Nephron (organoid): ENCODE results near the gene KCNS3.

Source experiments
- H3K27ac Mint-ChIP-seq, 3 experiments: 2 replicates each; pipeline ENCODE4 v1.8.0; 2020; ENCODE audit warnings: mixed read lengths in 3 of 3, mild to moderate bottlenecking in 2 of 3, moderate library complexity in 1 of 3
- H3K27me3 Mint-ChIP-seq: 2 replicates; pipeline ENCODE4 v1.8.0; 2021; ENCODE audit warnings: low read depth, mild to moderate bottlenecking, moderate library complexity, mixed read lengths
- H3K36me3 Mint-ChIP-seq: 2 replicates; pipeline ENCODE4 v1.8.0; 2020; ENCODE audit warnings: low read depth, mixed read lengths
- H3K4me1 Mint-ChIP-seq: 2 replicates; pipeline ENCODE4 v1.8.0; 2020; ENCODE audit warnings: mixed read lengths
- H3K4me3 Mint-ChIP-seq, 3 experiments: 2 replicates each; pipeline ENCODE4 v1.8.0; 2020; ENCODE audit warnings: mild to moderate bottlenecking in 3 of 3, mixed read lengths in 3 of 3, moderate library complexity in 2 of 3
- H3K9me3 Mint-ChIP-seq: 2 replicates; pipeline ENCODE4 v1.8.0; 2020; ENCODE audit warnings: mixed read lengths
- CTCF ChIP-seq, 3 experiments: fragments of 200-600 bp; sonication (generic); IDR thresholded peaks; one replicate each; pipeline ENCODE4 v1.5.0; 2021; ENCODE audit warnings: antibody characterized with exemption in 3 of 3; ENCODE audit not compliant: unreplicated experiment in 3 of 3

The KCNS3 gene

DNA sequence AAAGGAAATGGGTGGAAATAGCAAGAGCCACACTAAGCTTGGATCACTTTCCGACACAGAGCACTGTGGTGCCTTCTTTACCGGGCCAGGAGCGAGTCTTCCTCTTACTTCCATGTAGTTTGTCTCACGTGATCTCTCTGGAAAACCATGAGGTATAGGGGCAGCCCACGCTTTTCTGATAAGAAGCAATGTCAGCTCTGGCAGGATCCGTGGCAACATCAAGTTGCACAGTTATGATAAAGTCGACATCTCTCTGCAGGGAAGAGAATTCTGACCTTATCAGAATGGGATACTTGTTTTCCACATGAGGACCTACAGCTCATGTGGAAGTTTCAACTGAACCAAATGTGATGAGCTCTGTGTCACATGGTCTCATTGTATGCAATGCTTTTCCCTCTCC is 32.7 kb upstream of the KCNS3 start:
- Mint-ChIP-seq H3K36me3 (no peaks in the 10 kb centered on the region), H3K4me1 (peaks cover 21% of the 10 kb centered on the region), H3K9me3 (no peaks in the 10 kb centered on the region), H3K27me3 (peaks cover 8% of the 10 kb centered on the region), H3K27ac (no peak overlapping the region), H3K4me3 (no peak overlapping the region)
- TF ChIP-seq CTCF (IDR thresholded peaks at IDR 0.05; ENCODE audit: unreplicated experiment in 3 of 3), result no peak

GRCh38 chr2:17846676-17847075 is 31.8 kb upstream of the KCNS3 start:
- H3K27ac Mint-ChIP-seq, result no peak overlapping the region
- H3K27me3 Mint-ChIP-seq, result peaks cover 11% of the 10 kb centered on the region
- peaks cover 17% of the 10 kb centered on the region for H3K4me1 Mint-ChIP-seq
- H3K9me3 Mint-ChIP-seq, result no peaks in the 10 kb centered on the region
- H3K4me3 Mint-ChIP-seq, result no peak overlapping the region
- no peaks in the 10 kb centered on the region for H3K36me3 Mint-ChIP-seq
- no peak for TF ChIP-seq CTCF (IDR thresholded peaks at IDR 0.05; ENCODE audit: unreplicated experiment in 3 of 3)

DNA sequence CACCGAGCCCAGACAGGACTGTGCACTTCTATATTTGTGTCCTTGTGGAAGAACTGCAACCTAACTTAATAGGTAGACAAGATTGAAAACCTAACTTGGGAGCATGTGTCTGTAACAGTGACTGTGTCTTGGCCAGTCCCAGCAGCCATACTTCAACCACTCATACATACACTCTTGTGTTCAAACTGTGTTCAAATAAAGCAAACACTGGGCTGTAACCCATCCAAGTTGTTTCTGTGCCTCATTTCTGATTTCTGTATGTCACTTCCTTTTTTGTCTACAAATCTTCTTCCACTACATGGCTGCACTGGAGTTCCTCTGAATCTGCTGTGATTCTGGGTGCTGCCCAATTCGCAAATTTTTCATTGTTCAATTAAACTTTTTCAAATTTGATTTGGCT is 31.2 kb upstream of the KCNS3 start:
- Mint-ChIP-seq H3K4me3 (no peak overlapping the region), H3K4me1 (peaks cover 19% of the 10 kb centered on the region), H3K9me3 (no peaks in the 10 kb centered on the region), H3K36me3 (no peaks in the 10 kb centered on the region), H3K27me3 (peaks cover 15% of the 10 kb centered on the region), H3K27ac (no peak overlapping the region)
- no peak for TF ChIP-seq CTCF (IDR thresholded peaks at IDR 0.05; ENCODE audit: unreplicated experiment in 3 of 3)

DNA sequence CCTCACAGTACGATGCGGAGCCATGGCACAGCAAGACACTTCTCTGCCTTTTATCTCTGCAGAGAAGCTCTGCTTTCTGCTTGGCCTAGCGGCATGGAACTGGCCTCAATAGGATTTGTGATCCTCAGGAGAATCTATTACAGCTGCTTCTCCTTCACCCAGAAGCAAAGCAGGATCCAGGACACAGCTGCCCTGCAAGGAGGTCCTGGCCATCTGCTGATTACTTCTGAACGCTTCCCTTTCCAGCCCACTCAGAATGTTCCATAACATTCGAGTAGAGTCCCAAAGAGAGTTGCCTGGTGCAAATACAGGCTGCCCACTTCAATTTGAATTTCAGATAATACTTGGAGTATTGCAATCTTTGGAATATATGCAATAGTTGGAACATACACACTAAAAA is 29.2 kb upstream of the KCNS3 start:
- Mint-ChIP-seq H3K27ac (peak overlapping the region in 2 of 3 experiments; percentile 20 to 37), H3K4me1 (peaks cover 19% of the 10 kb centered on the region), H3K36me3 (no peaks in the 10 kb centered on the region), H3K4me3 (no peak overlapping the region), H3K27me3 (peaks cover 22% of the 10 kb centered on the region), H3K9me3 (no peaks in the 10 kb centered on the region)
- TF ChIP-seq CTCF (IDR thresholded peaks at IDR 0.05; ENCODE audit: unreplicated experiment in 3 of 3), result no peak

DNA sequence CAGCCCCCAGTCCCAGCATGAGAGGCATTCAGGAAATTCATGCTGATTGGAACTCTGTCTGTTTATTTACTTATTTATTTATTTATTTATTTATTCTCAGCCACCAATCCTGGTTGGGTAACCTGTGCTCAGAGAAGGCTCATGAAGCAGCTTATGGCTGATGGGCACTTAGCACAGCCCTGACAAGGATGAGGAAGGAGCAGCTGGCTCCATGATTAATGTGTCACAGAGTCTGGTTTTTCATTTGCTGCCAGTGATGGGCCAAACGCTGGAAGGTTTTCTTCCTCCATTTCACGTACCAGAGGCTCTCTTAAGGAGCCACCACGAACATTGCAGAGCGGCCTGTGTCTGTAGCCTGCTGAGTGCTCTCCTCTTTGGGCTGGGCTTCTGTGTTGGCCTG is 28.3 kb upstream of the KCNS3 start:
- no peak for TF ChIP-seq CTCF (IDR thresholded peaks at IDR 0.05; ENCODE audit: unreplicated experiment in 3 of 3)
- Mint-ChIP-seq H3K9me3 (no peaks in the 10 kb centered on the region), H3K4me3 (no peak overlapping the region), H3K27me3 (peaks cover 30% of the 10 kb centered on the region), H3K4me1 (peaks cover 19% of the 10 kb centered on the region), H3K36me3 (no peaks in the 10 kb centered on the region), H3K27ac (no peak overlapping the region)

GRCh38 chr2:17851731-17852585 is 26.5 kb upstream of the KCNS3 start:
- Mint-ChIP-seq H3K36me3 (no peaks in the 10 kb centered on the region), H3K4me1 (peaks cover 19% of the 10 kb centered on the region), H3K27ac (no peak overlapping the region), H3K27me3 (peaks cover 41% of the 10 kb centered on the region), H3K4me3 (no peak overlapping the region), H3K9me3 (no peaks in the 10 kb centered on the region)
- peak; percentile 88 to 96 (median 96) for TF ChIP-seq CTCF (IDR thresholded peaks at IDR 0.05; ENCODE audit: unreplicated experiment in 3 of 3)
